Measurements from ENCODE around the gene NR1H3.

GRCh38 chr11:47215366-47215910, 42.4 kb upstream of the NR1H3 start:
- TF ChIP-seq POLR2A (IDR thresholded peaks at IDR 0.05): no peak
- TF ChIP-seq, protein P1, sequence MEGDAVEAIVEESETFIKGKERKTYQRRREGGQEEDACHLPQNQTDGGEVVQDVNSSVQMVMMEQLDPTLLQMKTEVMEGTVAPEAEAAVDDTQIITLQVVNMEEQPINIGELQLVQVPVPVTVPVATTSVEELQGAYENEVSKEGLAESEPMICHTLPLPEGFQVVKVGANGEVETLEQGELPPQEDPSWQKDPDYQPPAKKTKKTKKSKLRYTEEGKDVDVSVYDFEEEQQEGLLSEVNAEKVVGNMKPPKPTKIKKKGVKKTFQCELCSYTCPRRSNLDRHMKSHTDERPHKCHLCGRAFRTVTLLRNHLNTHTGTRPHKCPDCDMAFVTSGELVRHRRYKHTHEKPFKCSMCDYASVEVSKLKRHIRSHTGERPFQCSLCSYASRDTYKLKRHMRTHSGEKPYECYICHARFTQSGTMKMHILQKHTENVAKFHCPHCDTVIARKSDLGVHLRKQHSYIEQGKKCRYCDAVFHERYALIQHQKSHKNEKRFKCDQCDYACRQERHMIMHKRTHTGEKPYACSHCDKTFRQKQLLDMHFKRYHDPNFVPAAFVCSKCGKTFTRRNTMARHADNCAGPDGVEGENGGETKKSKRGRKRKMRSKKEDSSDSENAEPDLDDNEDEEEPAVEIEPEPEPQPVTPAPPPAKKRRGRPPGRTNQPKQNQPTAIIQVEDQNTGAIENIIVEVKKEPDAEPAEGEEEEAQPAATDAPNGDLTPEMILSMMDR (IDR thresholded peaks at IDR 0.05): no peak
